Measurements from ENCODE around the gene MRGPRD.

Gene MRGPRD
- total RNA-seq = 0 to 0.31 reads per million in 2 donors

- DNase-seq = no peak
Measured at GRCh38 chr11:68980776-68981065, at the start of gene MRGPRD. TSS of gene MRGPRD (minus strand) at chr11:68980986. CDS start at chr11:68980986, 0 bp downstream.

- DNase-seq = no peak
Measured at GRCh38 chr11:69030301-69030700, 49.5 kb upstream of the MRGPRD start.

- no peak for DNase-seq
Measured at GRCh38 chr11:69027704-69028372, 47.1 kb upstream of the MRGPRD start.

- no peak for DNase-seq
Measured at GRCh38 chr11:69024509-69024908, 43.7 kb upstream of the MRGPRD start.

- DNase-seq = no peak
Measured at GRCh38 chr11:69022260-69022659, 41.5 kb upstream of the MRGPRD start.

- DNase-seq = no peak
Measured at GRCh38 chr11:69018924-69019323, 38.1 kb upstream of the MRGPRD start.

GRCh38 chr11:69017951-69018350 is 37.2 kb upstream of the MRGPRD start:
- DNase-seq = no peak

- no peak for DNase-seq
Measured at GRCh38 chr11:69014898-69015549, 34.2 kb upstream of the MRGPRD start.

- no peak for DNase-seq
Measured at GRCh38 chr11:69014084-69014851, 33.5 kb upstream of the MRGPRD start.

GRCh38 chr11:69013009-69013951 is 32.5 kb upstream of the MRGPRD start, which contains the start of gene MRGPRF:
TSS of gene MRGPRF (minus strand) at chr11:69013246. CDS start at chr11:69009901, 3,345 bp downstream.
- DNase-seq = peak in 1 of 5 experiments; percentile 13

GRCh38 chr11:69012092-69013008 is 31.6 kb upstream of the MRGPRD start:
- DNase-seq = no peak

- no peak for DNase-seq
Measured at GRCh38 chr11:69011624-69012091, 30.9 kb upstream of the MRGPRD start.

GRCh38 chr11:69010964-69011623 is 30.3 kb upstream of the MRGPRD start:
- peak in 3 of 5 experiments; percentile 27 to 67 (median 33) for DNase-seq

GRCh38 chr11:69010361-69010891 is 29.6 kb upstream of the MRGPRD start:
- DNase-seq = no peak

GRCh38 chr11:69009441-69010211 is 28.8 kb upstream of the MRGPRD start:
- no peak for DNase-seq

GRCh38 chr11:69008737-69009440 is 28.1 kb upstream of the MRGPRD start:
- DNase-seq = no peak

GRCh38 chr11:69007975-69008381 is 27.2 kb upstream of the MRGPRD start:
- DNase-seq = no peak

GRCh38 chr11:69006816-69007215 is 26.0 kb upstream of the MRGPRD start:
- no peak for DNase-seq

All from T-helper 2 cell (primary cell).